SK-N-SH treated with all-trans-retinoic acid at 6 μM for 48 hours (cell line): Measurements from ENCODE around the gene IGDCC3.

ENCODE experiments used
- ARNTL ChIP-seq: fragments of 450-650 bp; formaldehyde crosslinking; IDR thresholded peaks from 2 replicates; pipeline ENCODE4 v1.5.0; 2020; ENCODE audit warnings: low read depth, mild to moderate bottlenecking, moderate library complexity, borderline replicate concordance
- BACH2 ChIP-seq: fragments of 250-450 bp; sonication (Bioruptor Pico); IDR thresholded peaks from 2 replicates; pipeline ENCODE4 v1.9.0; 2021; ENCODE audit warnings: mild to moderate bottlenecking, borderline replicate concordance
- CREB5 ChIP-seq: fragments of 250-450 bp; sonication (Bioruptor Pico); IDR thresholded peaks from 2 replicates; pipeline ENCODE4 v1.5.1; 2020; ENCODE audit warnings: low read depth, mild to moderate bottlenecking, moderate library complexity
- CSRNP3 ChIP-seq: fragments of 250-450 bp; sonication (Bioruptor Pico); IDR thresholded peaks from 2 replicates; pipeline ENCODE4 v1.5.1; 2021; ENCODE audit warnings: mild to moderate bottlenecking, moderate library complexity
- ESRRG ChIP-seq: fragments of 250-450 bp; sonication (Bioruptor Pico); IDR thresholded peaks from 2 replicates; pipeline ENCODE4 v1.6.1; 2021; ENCODE audit warnings: mild to moderate bottlenecking
- OSR1 ChIP-seq: fragments of 250-450 bp; sonication (Bioruptor Pico); IDR thresholded peaks from 2 replicates; pipeline ENCODE4 v1.8.0; 2022; ENCODE audit warnings: moderate library complexity, mild to moderate bottlenecking, inconsistent platforms
- PATZ1 ChIP-seq: fragments of 250-450 bp; sonication (Bioruptor Pico); IDR thresholded peaks from 2 replicates; pipeline ENCODE4 v1.8.0; 2020; ENCODE audit warnings: mild to moderate bottlenecking, moderate library complexity, borderline replicate concordance
- RARB ChIP-seq: fragments of 250-450 bp; sonication (Bioruptor Pico); IDR thresholded peaks from 2 replicates; pipeline ENCODE4 v1.8.0; 2021; ENCODE audit warnings: mild to moderate bottlenecking, moderate library complexity
- TCF4 ChIP-seq: fragments of 250-450 bp; sonication (Bioruptor Pico); IDR thresholded peaks from 2 replicates; pipeline ENCODE4 v1.8.0; 2021; ENCODE audit warnings: mild to moderate bottlenecking, moderate library complexity, borderline replicate concordance
- TOX ChIP-seq: fragments of 250-450 bp; sonication (Bioruptor Pico); IDR thresholded peaks from 2 replicates; pipeline ENCODE4 v1.8.0; 2021; ENCODE audit warnings: mild to moderate bottlenecking, moderate library complexity, borderline replicate concordance
- TSHZ2 ChIP-seq: fragments of 250-450 bp; sonication (Bioruptor Pico); IDR thresholded peaks from 2 replicates; pipeline ENCODE4 v1.5.0; 2020; ENCODE audit warnings: mild to moderate bottlenecking, moderate library complexity
- ZFP3 ChIP-seq: fragments of 250-450 bp; sonication (Bioruptor Pico); IDR thresholded peaks from 2 replicates; pipeline ENCODE4 v1.5.0; 2020; ENCODE audit warnings: mild to moderate bottlenecking, moderate library complexity

- TF ChIP-seq PATZ1 (CRISPR knock-in tag) (no peak), TOX (no peak), CSRNP3 (no peak), RARB (CRISPR knock-in tag) (no peak), ESRRG (CRISPR knock-in tag) (no peak), ZFP3 (CRISPR knock-in tag) (no peak), OSR1 (CRISPR knock-in tag) (no peak), BACH2 (CRISPR knock-in tag) (no peak), CREB5 (CRISPR knock-in tag) (no peak), TCF4 (no peak), ARNTL (no peak), TSHZ2 (CRISPR knock-in tag) (no peak)
Measured at GRCh38 chr15:65318870-65319356, 58.9 kb downstream of the IGDCC3 start.
